Mucosa of descending colon (tissue), 3 donors: ENCODE data around the gene CHRM3. TPM values are rescaled to one million over a fixed set of nuclear protein-coding genes. Genes with fewer than 3 reads are reported as not detected.

Experiments
- ATAC-seq: fragments of 200-7000 bp; cut with Tn5 transposase; one replicate; pipeline ENCODE4 v1.9.1; 2020; ENCODE audit warnings: mild to moderate bottlenecking, moderate library complexity
- DNase-seq, 3 donors: peaks; one replicate each; pipeline ENCODE4 v3.0.0-alpha.2; 2020
- H3K36me3 ChIP-seq: fragments of 200-600 bp; one replicate; pipeline ENCODE4 v1.8.0; 2021; ENCODE audit warnings: low read depth, mild to moderate bottlenecking
- H3K4me1 ChIP-seq: fragments of 200-600 bp; one replicate; pipeline ENCODE4 v1.8.0; 2021; ENCODE audit warnings: low read depth, mild to moderate bottlenecking
- H3K4me3 ChIP-seq: fragments of 200-600 bp; one replicate; pipeline ENCODE4 v1.8.0; 2021; ENCODE audit warnings: mild to moderate bottlenecking
- H3K9me3 ChIP-seq: fragments of 200-600 bp; one replicate; pipeline ENCODE4 v1.8.0; 2021; ENCODE audit warnings: mild to moderate bottlenecking
- intact Hi-C, 2 donors: fragments of 100-400 bp; cut with DNase I in 1 of 2; cut with micrococcal nuclease in 1 of 2; formaldehyde crosslinking; loops; one replicate each; pipeline versions ENCODE4 v1.11.0 to v1.11.1; 2022; cut with DNase I, micrococcal nuclease
- long read RNA-seq, 2 donors: library from polyadenylated mRNA; unstranded; transcript quantifications; one replicate each; pipeline ENCODE4 v2.0.0, GENCODE V29; 2019 to 2021
- total RNA-seq, 3 donors: library from RNA; stranded (reverse); fragmentation: NEBNext Ultra II Directional in 2 of 3; extraction: Animal tissue kit (Norgen Biotek cat#: 25700) in 2 of 3; gene quantifications; one replicate each; pipeline versions ENCODE4 v1.2.1 to v1.2.4, GENCODE V29; 2021 to 2023
- TF ChIP-seq, protein P1 (sequence below): fragments of 200-600 bp; IDR thresholded peaks from one replicate; pipeline ENCODE4 v1.8.0; 2022; ENCODE audit warnings: antibody characterized with exemption, mild to moderate bottlenecking
- donor health status: DM: no; HTN: no; CAD: no; lungs with moderate emphysema.
- donor health status: DM: no; HTN: no; CAD: no.
- donor health status: DM: no; HTN: yes; CAD: no.

The CHRM3 gene
- 10 to 100 TPM; 11.4 to 48.2 (median 15.1) TPM for total RNA-seq
- long read RNA-seq, donor 1, partial matches to known transcripts, result 8 of 38 reads
- long read RNA-seq, donor 1, other reads (novel, unspliced or antisense), result 30 of 38 reads
- long read RNA-seq, donor 2, partial matches to known transcripts, result 0 of 1 reads
- long read RNA-seq, donor 2, other reads (novel, unspliced or antisense), result 1 of 1 reads

DNA sequence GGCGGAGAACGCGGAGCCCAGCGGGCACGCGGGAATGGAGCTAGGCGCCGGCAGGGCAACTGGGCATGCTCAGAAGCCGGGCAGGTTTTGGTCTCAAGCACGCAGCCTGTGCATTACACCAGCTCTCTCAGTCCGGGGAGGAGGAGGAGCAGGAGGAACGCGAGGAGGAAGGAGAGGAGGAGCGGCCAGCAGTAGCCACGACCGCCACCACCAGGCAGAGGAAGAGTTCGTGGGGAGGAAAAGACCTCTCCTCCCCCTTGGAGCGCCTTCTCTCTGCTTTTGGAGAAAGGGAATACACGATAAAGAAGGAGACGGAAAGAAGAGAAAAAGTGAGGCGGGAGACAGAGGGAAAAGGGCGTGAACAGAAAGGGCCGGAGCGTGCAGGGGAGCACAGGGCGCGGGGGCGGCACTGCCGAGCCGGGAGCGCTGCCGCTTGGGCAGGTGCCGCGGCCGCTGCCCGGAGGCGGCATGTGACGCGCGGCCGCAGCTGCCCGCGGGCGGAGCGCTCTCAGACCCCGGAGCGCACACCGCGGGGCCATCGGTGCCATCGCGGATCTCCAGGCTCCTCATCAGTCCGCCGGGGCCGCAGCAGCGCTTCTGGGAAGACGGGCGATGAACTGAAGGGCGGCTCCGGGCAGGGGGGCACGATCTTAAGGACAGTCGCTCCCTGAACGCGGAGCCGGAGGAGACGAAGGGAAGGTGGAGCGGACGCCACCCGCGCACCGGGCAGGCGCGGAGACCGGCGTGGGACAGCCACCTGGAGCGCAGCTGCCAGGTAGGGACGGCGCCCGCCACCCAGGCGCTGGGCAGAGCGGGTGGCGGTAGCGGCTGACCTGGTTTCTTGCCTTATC, at the start of gene CHRM3:
Gene CHRM3, plus strand, starts transcription at position 116 of the 851 bp plus-strand sequence. CDS start 520,884 bp downstream, outside the sequence.
- intact Hi-C loops, result no loop called here

DNA sequence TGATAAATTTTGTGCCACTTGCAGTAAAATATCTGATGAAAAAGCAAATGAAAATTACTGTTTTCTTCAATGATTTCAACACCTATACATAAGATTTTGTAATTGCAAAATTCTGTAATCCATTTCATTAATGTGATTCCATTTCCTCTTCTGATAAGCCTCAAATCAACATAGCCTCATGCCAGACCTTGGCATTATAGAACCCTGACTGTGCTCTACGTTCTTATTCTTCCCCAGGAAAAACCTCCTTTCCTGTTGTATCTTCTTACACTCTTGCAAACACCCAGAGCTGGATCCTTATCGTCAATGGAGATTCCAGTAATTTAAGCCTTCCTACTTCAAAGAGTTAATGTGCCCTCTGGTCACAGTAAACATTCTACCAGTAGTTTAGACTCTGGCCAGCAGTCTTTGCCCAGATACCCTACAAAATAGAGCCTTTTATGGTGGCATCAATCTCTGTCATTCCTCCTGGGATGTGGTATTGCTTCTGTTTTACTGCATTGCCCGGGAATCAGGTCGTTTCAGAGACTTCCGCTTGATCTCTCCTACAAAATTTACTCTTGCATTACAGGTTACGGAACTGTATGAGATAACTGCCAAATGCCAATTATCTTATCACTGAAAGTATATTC, 48.5 kb upstream of the CHRM3 start:
- no peak overlapping the region for H3K4me3 ChIP-seq
- intact Hi-C loops, result no loop called here
- TF ChIP-seq, protein P1, sequence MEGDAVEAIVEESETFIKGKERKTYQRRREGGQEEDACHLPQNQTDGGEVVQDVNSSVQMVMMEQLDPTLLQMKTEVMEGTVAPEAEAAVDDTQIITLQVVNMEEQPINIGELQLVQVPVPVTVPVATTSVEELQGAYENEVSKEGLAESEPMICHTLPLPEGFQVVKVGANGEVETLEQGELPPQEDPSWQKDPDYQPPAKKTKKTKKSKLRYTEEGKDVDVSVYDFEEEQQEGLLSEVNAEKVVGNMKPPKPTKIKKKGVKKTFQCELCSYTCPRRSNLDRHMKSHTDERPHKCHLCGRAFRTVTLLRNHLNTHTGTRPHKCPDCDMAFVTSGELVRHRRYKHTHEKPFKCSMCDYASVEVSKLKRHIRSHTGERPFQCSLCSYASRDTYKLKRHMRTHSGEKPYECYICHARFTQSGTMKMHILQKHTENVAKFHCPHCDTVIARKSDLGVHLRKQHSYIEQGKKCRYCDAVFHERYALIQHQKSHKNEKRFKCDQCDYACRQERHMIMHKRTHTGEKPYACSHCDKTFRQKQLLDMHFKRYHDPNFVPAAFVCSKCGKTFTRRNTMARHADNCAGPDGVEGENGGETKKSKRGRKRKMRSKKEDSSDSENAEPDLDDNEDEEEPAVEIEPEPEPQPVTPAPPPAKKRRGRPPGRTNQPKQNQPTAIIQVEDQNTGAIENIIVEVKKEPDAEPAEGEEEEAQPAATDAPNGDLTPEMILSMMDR, result no peak
- H3K36me3 ChIP-seq, result no peaks in the 10 kb centered on the region
- no peaks in the 10 kb centered on the region for H3K9me3 ChIP-seq
- peak in 1 of 3 donors; percentile 66 for DNase-seq
- peak; percentile 97 for ATAC-seq
- no peaks in the 10 kb centered on the region for H3K4me1 ChIP-seq

More for the DNA sequence above, at the start of gene CHRM3:
- Histone ChIP-seq H3K36me3 (no peaks in the 10 kb centered on the region), H3K9me3 (no peaks in the 10 kb centered on the region), H3K4me1 (no peaks in the 10 kb centered on the region), H3K4me3 (peak within 1 kb of the TSS; percentile 33)
- ATAC-seq (peak; percentile 95), DNase-seq (peak; percentile 86 to 89 (median 87))
- TF ChIP-seq, protein P1, result no peak

DNA sequence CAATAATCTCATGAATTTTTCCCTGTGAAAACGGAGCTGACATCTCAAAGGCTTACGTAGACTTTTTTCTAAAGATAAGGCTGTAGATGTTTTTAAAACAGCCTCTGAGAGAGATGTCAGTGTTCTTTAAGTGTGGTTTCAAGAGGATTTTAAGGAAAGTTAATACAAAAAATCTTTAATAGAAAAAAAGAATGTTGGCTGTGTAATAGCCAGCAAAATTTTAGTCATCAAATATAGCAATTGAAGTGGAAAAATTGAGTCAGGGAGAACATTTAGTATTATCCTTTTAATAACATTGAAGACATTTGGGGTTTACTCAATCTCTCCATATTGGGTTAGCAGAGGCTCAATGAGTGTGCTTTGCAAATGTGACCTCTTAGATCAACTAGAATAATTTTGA, 38.6 kb upstream of the CHRM3 start:
- ATAC-seq (no peak), DNase-seq (no peak)
- Histone ChIP-seq H3K4me3 (no peak overlapping the region), H3K9me3 (no peaks in the 10 kb centered on the region), H3K36me3 (no peaks in the 10 kb centered on the region), H3K4me1 (no peaks in the 10 kb centered on the region)
- intact Hi-C loops, result no loop called here
- TF ChIP-seq, protein P1, result no peak

DNA sequence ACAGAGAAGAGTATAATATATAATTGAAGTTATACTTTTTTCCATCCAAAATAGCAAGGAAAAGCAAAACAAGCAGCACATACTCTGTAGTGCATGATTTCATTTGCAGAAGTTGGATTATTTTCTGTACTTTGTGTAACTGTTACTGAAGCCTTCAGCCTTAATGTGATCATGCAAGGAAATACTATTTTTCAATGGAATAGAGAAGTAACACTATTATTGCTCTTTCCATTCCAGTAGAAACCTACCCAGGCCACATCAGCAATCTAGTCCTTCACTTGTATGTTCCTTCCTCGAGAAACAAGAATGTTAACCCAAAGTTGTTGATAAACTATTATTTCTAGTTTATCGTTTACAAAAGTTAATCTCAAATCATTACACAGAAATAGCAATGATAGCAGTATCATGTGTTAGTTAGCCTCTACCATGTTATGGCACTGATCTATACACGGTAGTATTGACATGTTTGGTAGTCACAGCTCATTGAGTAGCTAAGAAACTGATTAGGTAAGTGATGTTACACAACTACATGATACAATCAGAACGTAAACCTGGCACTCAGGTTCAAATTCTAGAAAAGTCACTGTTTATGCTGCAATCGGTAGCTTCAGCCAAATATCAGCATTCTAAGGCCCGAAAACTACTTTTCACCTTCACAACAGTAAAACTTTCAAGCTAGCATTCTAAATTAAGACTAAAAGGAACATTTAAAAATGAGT, 37.6 kb upstream of the CHRM3 start:
- TF ChIP-seq, protein P1, result no peak
- Histone ChIP-seq H3K36me3 (no peaks in the 10 kb centered on the region), H3K4me3 (no peak overlapping the region), H3K9me3 (no peaks in the 10 kb centered on the region), H3K4me1 (no peaks in the 10 kb centered on the region)
- intact Hi-C loops, result no loop called here
- DNase-seq, result no peak
- ATAC-seq, result no peak

DNA sequence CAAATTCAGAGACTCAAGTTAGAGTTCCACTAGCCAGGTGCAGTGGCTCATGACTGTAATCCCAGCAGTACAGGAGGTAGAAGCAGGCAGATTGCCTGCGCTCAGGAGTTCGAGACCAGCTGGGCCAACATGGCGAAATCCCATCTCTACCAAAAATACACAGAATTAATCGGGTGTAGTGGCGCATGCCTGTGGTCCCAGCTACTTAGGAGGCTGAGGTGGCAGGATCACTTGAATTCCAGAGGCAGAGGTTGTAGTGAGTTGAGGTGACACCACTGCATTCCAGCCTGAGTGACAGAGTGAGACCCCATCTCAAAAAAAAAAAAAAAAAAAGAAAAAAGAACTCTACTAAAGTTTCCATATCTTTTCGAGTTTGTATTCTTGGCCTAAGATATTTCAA, 36.7 kb upstream of the CHRM3 start:
- ATAC-seq (no peak), DNase-seq (no peak)
- Histone ChIP-seq H3K4me3 (no peak overlapping the region), H3K9me3 (no peaks in the 10 kb centered on the region), H3K4me1 (no peaks in the 10 kb centered on the region), H3K36me3 (no peaks in the 10 kb centered on the region)
- intact Hi-C loops, result no loop called here
- TF ChIP-seq, protein P1, result no peak
